HEK293T (cell line): ENCODE results near the gene CSF2.

Source experiments
- CTCF ChIA-PET: fragments of 350-600 bp; formaldehyde crosslinking; extraction: SDS; loops from one replicate; lab custom pipeline; 2021; ENCODE audit warnings: antibody characterized with exemption, inconsistent platforms; lab: Yijun Ruan, JAX
- POLR2A ChIA-PET: fragments of 350-600 bp; formaldehyde crosslinking; extraction: SDS; loops from one replicate; lab custom pipeline; 2020; ENCODE audit warnings: antibody characterized with exemption, inconsistent platforms; lab: Yijun Ruan, JAX
- DNase-seq: peaks from one replicate; pipeline ENCODE4 v3.0.0; 2012; ENCODE audit warnings: mixed read lengths; ENCODE audit errors: extremely low spot score
- ARNT ChIP-seq: fragments of 450-650 bp; IDR thresholded peaks from 2 replicates; pipeline ENCODE4 v1.6.1; 2017; ENCODE audit warnings: mild to moderate bottlenecking
- BHLHE40 ChIP-seq: fragments of 450-650 bp; IDR thresholded peaks from 2 replicates; pipeline ENCODE4 v1.6.1; 2016; ENCODE audit warnings: mild to moderate bottlenecking, moderate library complexity, borderline replicate concordance
- CTBP1 ChIP-seq: fragments of 450-650 bp; IDR thresholded peaks from 2 replicates; pipeline ENCODE4 v1.6.1; 2016; ENCODE audit warnings: borderline replicate concordance
- ELF4 ChIP-seq: fragments of 450-650 bp; IDR thresholded peaks from 2 replicates; pipeline ENCODE4 v1.6.1; 2017; ENCODE audit warnings: antibody characterized with exemption
- FOXA1 ChIP-seq: fragments of 450-650 bp; IDR thresholded peaks from 2 replicates; pipeline ENCODE4 v1.6.1; 2016; ENCODE audit warnings: mild to moderate bottlenecking
- FOXK2 ChIP-seq: fragments of 450-650 bp; IDR thresholded peaks from 2 replicates; pipeline ENCODE4 v1.6.1; 2016; ENCODE audit warnings: mild to moderate bottlenecking
- FOXM1 ChIP-seq: fragments of 450-650 bp; IDR thresholded peaks from 2 replicates; pipeline ENCODE4 v1.6.1; 2017; ENCODE audit warnings: mild to moderate bottlenecking, borderline replicate concordance
- HDGF ChIP-seq: fragments of 450-650 bp; IDR thresholded peaks from 2 replicates; pipeline ENCODE4 v1.6.1; 2017; ENCODE audit warnings: antibody characterized with exemption, borderline replicate concordance
- L3MBTL2 ChIP-seq: fragments of 450-650 bp; conservative IDR thresholded peaks from 2 replicates; pipeline ENCODE4 v1.6.1; 2016; ENCODE audit warnings: mild to moderate bottlenecking
- LEF1 ChIP-seq: fragments of 450-650 bp; IDR thresholded peaks from 2 replicates; pipeline ENCODE4 v1.6.1; 2017; ENCODE audit warnings: mild to moderate bottlenecking, borderline replicate concordance
- NFRKB ChIP-seq: fragments of 450-650 bp; IDR thresholded peaks from 2 replicates; pipeline ENCODE4 v1.6.1; 2016; ENCODE audit warnings: mild to moderate bottlenecking, moderate library complexity
- PKNOX1 ChIP-seq: fragments of 450-650 bp; IDR thresholded peaks from 2 replicates; pipeline ENCODE4 v1.6.1; 2016
- SP1 ChIP-seq: fragments of 450-650 bp; IDR thresholded peaks from 2 replicates; pipeline ENCODE4 v1.6.1; 2017
- SUZ12 ChIP-seq: fragments of 450-650 bp; IDR thresholded peaks from 2 replicates; pipeline ENCODE4 v1.6.1; 2016; ENCODE audit warnings: mild to moderate bottlenecking
- TARDBP ChIP-seq: fragments of 450-650 bp; IDR thresholded peaks from 2 replicates; pipeline ENCODE4 v1.6.1; 2016
- ZNF384 ChIP-seq: fragments of 450-650 bp; IDR thresholded peaks from 2 replicates; pipeline ENCODE4 v1.6.1; 2016

Gene CSF2

GRCh38 chr5:132065351-132065937, 8.1 kb upstream of the CSF2 start:
- TF ChIP-seq HDGF: no peak
- TF ChIP-seq SUZ12: no peak
- TF ChIP-seq ELF4: no peak
- no peak for TF ChIP-seq L3MBTL2
- TF ChIP-seq ZNF384: no peak
- no peak for TF ChIP-seq FOXK2
- no peak for TF ChIP-seq SP1
- ChIA-PET POLR2A (no interaction called here), CTCF (interaction anchor here (0.7 to 2.2 kb wide), 6 partner anchors 12 to 436 kb away, joined by 3 to 5 read pairs (median 4); no protein-coding TSS in a partner anchor)
- DNase-seq: peak; percentile 61

- POLR2A ChIA-PET: no interaction called here
- no peak for TF ChIP-seq SUZ12
- TF ChIP-seq L3MBTL2: no peak
- no peak for TF ChIP-seq CTBP1
- no peak for TF ChIP-seq ELF4
- no peak for TF ChIP-seq SP1
- no peak for TF ChIP-seq HDGF
- CTCF ChIA-PET: interaction anchor here (0.7 to 2.2 kb wide), 2 partner anchors 13 to 24 kb away, joined by 3 to 5 read pairs; no protein-coding TSS in a partner anchor
- no peak for DNase-seq
Observed at GRCh38 chr5:132065951-132066701, 7.5 kb upstream of the CSF2 start.

- TF ChIP-seq CTBP1 (no peak), FOXA1 (no peak), FOXM1 (no peak), FOXK2 (no peak), ELF4 (no peak), NFRKB (no peak)
- DNase-seq: no peak
- ChIA-PET CTCF (no interaction called here), POLR2A (no interaction called here)
Observed at GRCh38 chr5:132066871-132067270, 6.7 kb upstream of the CSF2 start.

- CTCF ChIA-PET: no interaction called here
- POLR2A ChIA-PET: no interaction called here
- DNase-seq: no peak
- TF ChIP-seq ELF4: no peak
- TF ChIP-seq PKNOX1: no peak
- no peak for TF ChIP-seq NFRKB
- no peak for TF ChIP-seq FOXA1
- TF ChIP-seq SUZ12: no peak
- no peak for TF ChIP-seq CTBP1
- no peak for TF ChIP-seq HDGF
Observed at GRCh38 chr5:132067451-132067850, 6.1 kb upstream of the CSF2 start.

GRCh38 chr5:132067941-132068808, 5.4 kb upstream of the CSF2 start:
- TF ChIP-seq NFRKB: no peak
- TF ChIP-seq SP1: no peak
- no peak for TF ChIP-seq FOXA1
- POLR2A ChIA-PET: no interaction called here
- DNase-seq: no peak
- CTCF ChIA-PET: no interaction called here

- ChIA-PET POLR2A (no interaction called here), CTCF (no interaction called here)
- DNase-seq: no peak
- TF ChIP-seq NFRKB (no peak), SUZ12 (no peak), BHLHE40 (no peak), FOXM1 (no peak), SP1 (no peak), FOXA1 (no peak), HDGF (no peak), ELF4 (no peak), L3MBTL2 (no peak), ZNF384 (no peak), ARNT (no peak), TARDBP (no peak), LEF1 (no peak), PKNOX1 (no peak), CTBP1 (no peak), FOXK2 (no peak)
Observed at GRCh38 chr5:132069561-132069960, 4.0 kb upstream of the CSF2 start.

GRCh38 chr5:132069994-132070393, 3.6 kb upstream of the CSF2 start:
- CTCF ChIA-PET: no interaction called here
- POLR2A ChIA-PET: no interaction called here
- no peak for DNase-seq
- TF ChIP-seq FOXA1: no peak
- TF ChIP-seq ZNF384: no peak
- no peak for TF ChIP-seq SP1
- no peak for TF ChIP-seq PKNOX1
- TF ChIP-seq L3MBTL2: no peak
- TF ChIP-seq NFRKB: no peak
- TF ChIP-seq FOXK2: no peak
- TF ChIP-seq BHLHE40: no peak
- TF ChIP-seq HDGF: no peak
- no peak for TF ChIP-seq CTBP1
- no peak for TF ChIP-seq FOXM1
- no peak for TF ChIP-seq SUZ12
- no peak for TF ChIP-seq ELF4
- TF ChIP-seq ARNT: no peak
